ENCODE measurements around the gene HS3ST3B1.
A peak's percentile ranks its signal among the peaks of the same experiment; 100 is the strongest.

Gene HS3ST3B1

GRCh38 chr17:14297161-14297851 lies 3.6 kb upstream of the HS3ST3B1 start:
- H2AK5ac ChIP-seq (ENCODE audit: low read length): no peak overlapping the region
- H2BK12ac ChIP-seq (ENCODE audit: low read length): no peak overlapping the region
- no CpG with 5 or more reads among the region's 63 CpGs for WGBS (ENCODE audit: extremely low coverage, insufficient coverage, insufficient read length)
- H4K91ac ChIP-seq (ENCODE audit: low read depth, low read length): no peak overlapping the region
- peaks cover 7% of the 10 kb centered on the region for H3K79me2 ChIP-seq (ENCODE audit: control insufficient read depth, insufficient read depth, low read length, poor library complexity)
- H3K4me3 ChIP-seq (ENCODE audit: low read depth, low read length): peak overlapping the region; percentile 61
- peak overlapping the region; percentile 48 for H2AFZ ChIP-seq (ENCODE audit: insufficient read depth, low read length, poor library complexity)
- H3K4ac ChIP-seq (ENCODE audit: low read depth, low read length): no peak overlapping the region
- H3K36me3 ChIP-seq (ENCODE audit: control insufficient read depth in 1 of 2, insufficient read depth in 2 of 2, low read length in 2 of 2): no peaks in the 10 kb centered on the region
- H3K27ac ChIP-seq (ENCODE audit: low read depth, low read length): no peak overlapping the region
- H4K12ac ChIP-seq (ENCODE audit: low read depth, low read length): no peak overlapping the region
- H3K18ac ChIP-seq (ENCODE audit: low read length): no peak overlapping the region
- H3K4me2 ChIP-seq (ENCODE audit: low read length): peak overlapping the region; percentile 73
- H2BK120ac ChIP-seq (ENCODE audit: insufficient read depth, low read length, poor library complexity): no peak overlapping the region
- no peak overlapping the region for H3K9ac ChIP-seq (ENCODE audit: low read length)
- no peak overlapping the region for H3K14ac ChIP-seq (ENCODE audit: low read length)
- DNase-seq: peak; percentile 19 to 58
- H3K4me1 ChIP-seq (ENCODE audit: control insufficient read depth in 1 of 2, insufficient read depth in 2 of 2, low read length in 2 of 2): peaks cover 14 to 22% of the 10 kb centered on the region in 2 experiments
- H2BK5ac ChIP-seq (ENCODE audit: low read depth, low read length, poor library complexity): no peak overlapping the region
- peaks cover 39% of the 10 kb centered on the region for H3K27me3 ChIP-seq (ENCODE audit: insufficient read depth, low read length)
- peaks cover 3% of the 10 kb centered on the region for H3K9me3 ChIP-seq (ENCODE audit: insufficient read depth, low read depth, low read length)
- no peak overlapping the region for H4K8ac ChIP-seq (ENCODE audit: low read depth, low read length)
- peaks cover 6% of the 10 kb centered on the region for H3K79me1 ChIP-seq (ENCODE audit: low read length)
- H3K23ac ChIP-seq (ENCODE audit: low read length): no peak overlapping the region

GRCh38 chr17:14298221-14298946 lies 2.5 kb upstream of the HS3ST3B1 start:
- no peak overlapping the region for H2AFZ ChIP-seq (ENCODE audit: insufficient read depth, low read length, poor library complexity)
- H4K12ac ChIP-seq (ENCODE audit: low read depth, low read length): no peak overlapping the region
- H3K9me3 ChIP-seq (ENCODE audit: insufficient read depth, low read depth, low read length): peaks cover 3% of the 10 kb centered on the region
- H3K9ac ChIP-seq (ENCODE audit: low read length): no peak overlapping the region
- H3K18ac ChIP-seq (ENCODE audit: low read length): no peak overlapping the region
- no peak overlapping the region for H4K91ac ChIP-seq (ENCODE audit: low read depth, low read length)
- no peak overlapping the region for H2BK120ac ChIP-seq (ENCODE audit: insufficient read depth, low read length, poor library complexity)
- no peak overlapping the region for H3K27ac ChIP-seq (ENCODE audit: low read depth, low read length)
- H3K79me2 ChIP-seq (ENCODE audit: control insufficient read depth, insufficient read depth, low read length, poor library complexity): peaks cover 7% of the 10 kb centered on the region
- peak overlapping the region; percentile 66 for H3K23ac ChIP-seq (ENCODE audit: low read length)
- no peak overlapping the region for H2AK5ac ChIP-seq (ENCODE audit: low read length)
- no CpG with 5 or more reads among the region's 42 CpGs for WGBS (ENCODE audit: extremely low coverage, insufficient coverage, insufficient read length)
- H3K4ac ChIP-seq (ENCODE audit: low read depth, low read length): no peak overlapping the region
- H2BK12ac ChIP-seq (ENCODE audit: low read length): peak overlapping the region; percentile 18
- no peak overlapping the region for H2BK5ac ChIP-seq (ENCODE audit: low read depth, low read length, poor library complexity)
- no peak overlapping the region for H3K14ac ChIP-seq (ENCODE audit: low read length)
- peaks cover 45% of the 10 kb centered on the region for H3K27me3 ChIP-seq (ENCODE audit: insufficient read depth, low read length)
- H3K4me2 ChIP-seq (ENCODE audit: low read length): peak overlapping the region; percentile 73
- DNase-seq: no peak
- H3K4me1 ChIP-seq (ENCODE audit: control insufficient read depth in 1 of 2, insufficient read depth in 2 of 2, low read length in 2 of 2): peaks cover 18 to 29% of the 10 kb centered on the region in 2 experiments
- H3K4me3 ChIP-seq (ENCODE audit: low read depth, low read length): peak overlapping the region; percentile 8
- H4K8ac ChIP-seq (ENCODE audit: low read depth, low read length): no peak overlapping the region
- H3K79me1 ChIP-seq (ENCODE audit: low read length): peaks cover 10% of the 10 kb centered on the region
- no peaks in the 10 kb centered on the region for H3K36me3 ChIP-seq (ENCODE audit: control insufficient read depth in 1 of 2, insufficient read depth in 2 of 2, low read length in 2 of 2)

GRCh38 chr17:14298947-14299279 lies 2.0 kb upstream of the HS3ST3B1 start:
- Histone ChIP-seq H4K91ac (ENCODE audit: low read depth, low read length) (no peak overlapping the region), H3K27me3 (ENCODE audit: insufficient read depth, low read length) (peaks cover 50% of the 10 kb centered on the region), H2AFZ (ENCODE audit: insufficient read depth, low read length, poor library complexity) (no peak overlapping the region), H3K4ac (ENCODE audit: low read depth, low read length) (no peak overlapping the region), H4K12ac (ENCODE audit: low read depth, low read length) (no peak overlapping the region), H3K23ac (ENCODE audit: low read length) (no peak overlapping the region), H3K27ac (ENCODE audit: low read depth, low read length) (no peak overlapping the region), H3K9ac (ENCODE audit: low read length) (no peak overlapping the region), H4K8ac (ENCODE audit: low read depth, low read length) (no peak overlapping the region), H3K79me2 (ENCODE audit: control insufficient read depth, insufficient read depth, low read length, poor library complexity) (peaks cover 7% of the 10 kb centered on the region), H3K4me1 (ENCODE audit: control insufficient read depth in 1 of 2, insufficient read depth in 2 of 2, low read length in 2 of 2) (peaks cover 21 to 35% of the 10 kb centered on the region in 2 experiments), H3K4me2 (ENCODE audit: low read length) (peak overlapping the region; percentile 76), H3K9me3 (ENCODE audit: insufficient read depth, low read depth, low read length) (peaks cover 3% of the 10 kb centered on the region), H3K36me3 (ENCODE audit: control insufficient read depth in 1 of 2, insufficient read depth in 2 of 2, low read length in 2 of 2) (no peaks in the 10 kb centered on the region), H3K14ac (ENCODE audit: low read length) (no peak overlapping the region), H3K79me1 (ENCODE audit: low read length) (peaks cover 10% of the 10 kb centered on the region), H2BK120ac (ENCODE audit: insufficient read depth, low read length, poor library complexity) (no peak overlapping the region), H2BK5ac (ENCODE audit: low read depth, low read length, poor library complexity) (no peak overlapping the region), H3K4me3 (ENCODE audit: low read depth, low read length) (no peak overlapping the region), H2AK5ac (ENCODE audit: low read length) (no peak overlapping the region), H2BK12ac (ENCODE audit: low read length) (no peak overlapping the region), H3K18ac (ENCODE audit: low read length) (no peak overlapping the region)
- no peak for DNase-seq
- no CpG with 5 or more reads among the region's 8 CpGs for WGBS (ENCODE audit: extremely low coverage, insufficient coverage, insufficient read length)

GRCh38 chr17:14299280-14300141 lies 1.4 kb upstream of the HS3ST3B1 start:
- H3K9ac ChIP-seq (ENCODE audit: low read length): no peak overlapping the region
- H3K79me2 ChIP-seq (ENCODE audit: control insufficient read depth, insufficient read depth, low read length, poor library complexity): peaks cover 7% of the 10 kb centered on the region
- no peak overlapping the region for H4K91ac ChIP-seq (ENCODE audit: low read depth, low read length)
- H3K4me1 ChIP-seq (ENCODE audit: control insufficient read depth in 1 of 2, insufficient read depth in 2 of 2, low read length in 2 of 2): peaks cover 21 to 38% of the 10 kb centered on the region in 2 experiments
- peaks cover 10% of the 10 kb centered on the region for H3K79me1 ChIP-seq (ENCODE audit: low read length)
- H3K4ac ChIP-seq (ENCODE audit: low read depth, low read length): no peak overlapping the region
- H2BK120ac ChIP-seq (ENCODE audit: insufficient read depth, low read length, poor library complexity): no peak overlapping the region
- H2BK12ac ChIP-seq (ENCODE audit: low read length): no peak overlapping the region
- no peak overlapping the region for H2AFZ ChIP-seq (ENCODE audit: insufficient read depth, low read length, poor library complexity)
- H2BK5ac ChIP-seq (ENCODE audit: low read depth, low read length, poor library complexity): no peak overlapping the region
- WGBS (ENCODE audit: extremely low coverage, insufficient coverage, insufficient read length): no CpG with 5 or more reads among the region's 52 CpGs
- H3K27ac ChIP-seq (ENCODE audit: low read depth, low read length): no peak overlapping the region
- peaks cover 55% of the 10 kb centered on the region for H3K27me3 ChIP-seq (ENCODE audit: insufficient read depth, low read length)
- no peak overlapping the region for H4K8ac ChIP-seq (ENCODE audit: low read depth, low read length)
- no peak overlapping the region for H2AK5ac ChIP-seq (ENCODE audit: low read length)
- no peak overlapping the region for H3K18ac ChIP-seq (ENCODE audit: low read length)
- no peaks in the 10 kb centered on the region for H3K36me3 ChIP-seq (ENCODE audit: control insufficient read depth in 1 of 2, insufficient read depth in 2 of 2, low read length in 2 of 2)
- no peak overlapping the region for H4K12ac ChIP-seq (ENCODE audit: low read depth, low read length)
- H3K4me3 ChIP-seq (ENCODE audit: low read depth, low read length): peak overlapping the region; percentile 63
- no peak overlapping the region for H3K14ac ChIP-seq (ENCODE audit: low read length)
- peaks cover 3% of the 10 kb centered on the region for H3K9me3 ChIP-seq (ENCODE audit: insufficient read depth, low read depth, low read length)
- DNase-seq: peak in 1 of 2 donors; percentile 58
- H3K23ac ChIP-seq (ENCODE audit: low read length): no peak overlapping the region
- peak overlapping the region; percentile 76 for H3K4me2 ChIP-seq (ENCODE audit: low read length)
